ENCODE data around the gene ZNF324. TPM values are rescaled to one million over a fixed set of nuclear protein-coding genes. Genes with fewer than 3 reads are reported as not detected.

ZNF324 gene
- total and polyA plus RNA-seq, 2 of the 8 experiments (the other 6 are each of a cell fraction or from before 2014, with no cell fraction given), result 5.1 to 5.8 TPM

- no peak for FAIRE-seq
- TF ChIP-seq CTBP2 (IDR thresholded peaks at IDR 0.05; ENCODE audit: borderline replicate concordance, insufficient read depth, insufficient read length, low read length) (no peak), JUND (IDR thresholded peaks at IDR 0.05; ENCODE audit: low read length) (no peak), BRCA1 (IDR thresholded peaks at IDR 0.05; ENCODE audit: low read depth, low read length) (no peak), ATF2 (IDR thresholded peaks at IDR 0.05; ENCODE audit: low read length) (no peak), BACH1 (IDR thresholded peaks at IDR 0.05; ENCODE audit: low read length) (no peak), RBBP5 (IDR thresholded peaks at IDR 0.05; ENCODE audit: borderline replicate concordance, low read depth, low read length) (no peak), E2F6 (IDR thresholded peaks at IDR 0.05) (no peak), SIRT6 (IDR thresholded peaks at IDR 0.05; ENCODE audit: low read length) (no peak), EZH2 (IDR thresholded peaks at IDR 0.05; ENCODE audit: low read depth, low read length, severe bottlenecking) (no peak), CEBPB (IDR thresholded peaks at IDR 0.05; ENCODE audit: low read depth, low read length) (no peak)
Measured at GRCh38 chr19:58510084-58510862, 43.4 kb downstream of the ZNF324 start.

More at GRCh38 chr19:58510084-58510862, 43.4 kb downstream of the ZNF324 start:
- 83% methylated on average over 8 of the region's 8 CpGs; no CpG with 5 or more reads in 1 of the 2 experiments for WGBS, 2 experiments (ENCODE audit: extremely low coverage in 1 of 2, insufficient coverage in 1 of 2, insufficient read length in 1 of 2, insufficient replicate concordance in 2 of 2, low coverage in 1 of 2, low lambda C conversion rate in 2 of 2, missing lambda C conversion rate in 1 of 2)
- no peak overlapping the region for H2AFZ ChIP-seq (ENCODE audit: low read length)
- ChIA-PET POLR2A (ENCODE audit: partially characterized antibody) (interaction anchor here (1.3 to 21.3 kb wide), 3 partner anchors 9 to 39 kb away, joined by 3 to 650 read pairs (median 6); partner anchors contain the start of genes CHMP2A, TRIM28 and ZBTB45), CTCF (ENCODE audit: partially characterized antibody) (interaction anchor here (1.0 kb wide), 1 partner anchor 9 kb away, joined by 3 read pairs; no protein-coding TSS in a partner anchor)
- H2BK120ac ChIP-seq (replicated peaks; ENCODE audit: low read depth, low read length), result no peak overlapping the region
- H3K4ac ChIP-seq (replicated peaks; ENCODE audit: insufficient read length, low read depth, low read length), result no peak overlapping the region
- H3K4me2 ChIP-seq (ENCODE audit: insufficient read depth in 1 of 2, low read depth in 2 of 2, low read length in 2 of 2), result no peak overlapping the region
- H3K4me1 ChIP-seq (replicated peaks in 1 of 4; ENCODE audit: control insufficient read depth in 3 of 4, insufficient read depth in 4 of 4, low read length in 3 of 4), result peaks cover 0 to 9% (median 7%) of the 10 kb centered on the region in 4 experiments; a peak in 6 of 7 replicates
- H3K79me2 ChIP-seq (ENCODE audit: control insufficient read depth in 1 of 2, insufficient read depth in 2 of 2, low read length in 2 of 2), result peaks cover 0 to 2% of the 10 kb centered on the region in 2 experiments; a peak in 1 of 4 replicates
- H4K8ac ChIP-seq (ENCODE audit: extremely low read depth, insufficient read depth, low read length), result no peak overlapping the region
- H3K14ac ChIP-seq (ENCODE audit: insufficient read length), result no peak overlapping the region
- H2BK12ac ChIP-seq (ENCODE audit: low read depth, low read length), result no peak overlapping the region
- H3K23ac ChIP-seq (ENCODE audit: insufficient read length), result no peak overlapping the region
- H3K27me3 ChIP-seq (replicated peaks in 1 of 4; ENCODE audit: control insufficient read depth in 3 of 4, extremely low read depth in 1 of 4, insufficient read depth in 3 of 4, low read length in 3 of 4), result no peaks in the 10 kb centered on the region
- no peak overlapping the region for H3K18ac ChIP-seq (ENCODE audit: extremely low read depth, low read length)
- H4K20me1 ChIP-seq (replicated peaks in 1 of 2; ENCODE audit: control insufficient read depth in 1 of 2, insufficient read depth in 2 of 2, low read length in 2 of 2), result no peaks in the 10 kb centered on the region
- H2BK20ac ChIP-seq (ENCODE audit: low read length), result no peak overlapping the region
- no peaks in the 10 kb centered on the region; a peak in 1 of 4 replicates for H3K9me3 ChIP-seq (ENCODE audit: insufficient read depth in 2 of 2, low read depth in 1 of 2, low read length in 1 of 2)
- H3K56ac ChIP-seq (replicated peaks; ENCODE audit: insufficient read length, low read depth, low read length), result no peak overlapping the region
- H3K79me1 ChIP-seq (ENCODE audit: low read depth, low read length), result peaks cover 2% of the 10 kb centered on the region; the same call in 1 of the 2 replicates
- no peak overlapping the region for H4K5ac ChIP-seq (ENCODE audit: insufficient read length, low read depth, low read length)
- H3K9ac ChIP-seq (replicated peaks in 1 of 4; ENCODE audit: extremely low read depth in 1 of 4, low read depth in 3 of 4, low read length in 3 of 4), result no peak overlapping the region
- peaks cover 4% of the 10 kb centered on the region; the same call in 1 of the 2 replicates for H3K23me2 ChIP-seq (ENCODE audit: low read depth, low read length)
- no peak overlapping the region for H2AK5ac ChIP-seq (ENCODE audit: low read depth, low read length)
- H2BK15ac ChIP-seq (ENCODE audit: low read length), result no peak overlapping the region
- H3K27ac ChIP-seq (ENCODE audit: low read depth, low read length), result no peak overlapping the region
- H2BK5ac ChIP-seq (ENCODE audit: low read depth, low read length), result no peak overlapping the region
- H4K91ac ChIP-seq (replicated peaks; ENCODE audit: insufficient read length, low read length), result no peak overlapping the region
- H3K36me3 ChIP-seq (ENCODE audit: control insufficient read depth in 2 of 4, insufficient read depth in 4 of 4, low read length in 3 of 4), result no peaks in the 10 kb centered on the region
- H3K4me3 ChIP-seq (ENCODE audit: extremely low read depth in 1 of 4, insufficient read depth in 2 of 4, low read depth in 3 of 4, low read length in 4 of 4), result no peak overlapping the region
- no peak for DNase-seq (ENCODE audit: low read depth in 1 of 2, low spot score in 2 of 2)
